HEK293 (cell line): Measurements from ENCODE around the gene RBM10.

Experiments
- CTCF ChIA-PET: fragments of 350-600 bp; formaldehyde crosslinking; extraction: SDS; loops from one replicate; lab custom pipeline; 2021; ENCODE audit warnings: antibody characterized with exemption; lab: Yijun Ruan, JAX
- POLR2A ChIA-PET: fragments of 300-600 bp; formaldehyde crosslinking; extraction: SDS; loops from one replicate; lab custom pipeline; 2020; ENCODE audit warnings: antibody characterized with exemption, inconsistent platforms; lab: Yijun Ruan, JAX
- H3K27ac ChIP-seq: fragments of 200-500 bp; sonication (Bioruptor generic); 2 replicates; pipeline ENCODE4 v1.5.1; 2014; ENCODE audit warnings: low read depth, low read length, control low read depth, inconsistent platforms; ENCODE audit errors: extremely low read depth
- H3K36me3 ChIP-seq, 2 experiments: fragments of 200-500 bp in 1 of 2; sonication (Bioruptor generic) in 1 of 2; 1 replicate in 1 of 2; 2 replicates in 1 of 2; pipeline ENCODE4 v1.5.1; 2014 to 2017; ENCODE audit warnings: inconsistent platforms in 2 of 2, low read length in 2 of 2; ENCODE audit not compliant: control insufficient read depth in 2 of 2, insufficient read depth in 1 of 2
- H3K4me1 ChIP-seq: fragments of 200-500 bp; sonication (Bioruptor generic); 2 replicates; pipeline ENCODE4 v1.5.1; 2014; ENCODE audit warnings: mild to moderate bottlenecking, low read length, inconsistent platforms; ENCODE audit not compliant: control insufficient read depth, insufficient read depth
- H3K4me3 ChIP-seq: 2 replicates; pipeline ENCODE4 v1.5.1; 2011; ENCODE audit warnings: low read depth, mild to moderate bottlenecking, control low read depth, low read length, moderate library complexity
- H3K9me3 ChIP-seq: fragments of 200-500 bp; sonication (Bioruptor generic); 2 replicates; pipeline ENCODE4 v1.5.1; 2014; ENCODE audit warnings: low read depth, low read length, inconsistent platforms; ENCODE audit not compliant: control insufficient read depth, insufficient read depth
- FEZF1 ChIP-seq: fragments of 450-650 bp; formaldehyde crosslinking; IDR thresholded peaks from 2 replicates; pipeline ENCODE4 v1.5.1; 2016; ENCODE audit warnings: missing biosample characterization, missing genetic modification characterization
- HOXA7 ChIP-seq: sonication (generic); formaldehyde crosslinking; IDR thresholded peaks from 2 replicates; pipeline ENCODE4 v1.8.1; 2022; ENCODE audit warnings: missing genetic modification reagents, borderline replicate concordance
- OSR2 ChIP-seq: fragments of 450-650 bp; formaldehyde crosslinking; IDR thresholded peaks from 2 replicates; pipeline ENCODE4 v1.5.1; 2016; ENCODE audit warnings: missing biosample characterization, missing genetic modification characterization
- REPIN1 ChIP-seq: fragments of 450-650 bp; formaldehyde crosslinking; IDR thresholded peaks from 2 replicates; pipeline ENCODE4 v1.5.1; 2017; ENCODE audit warnings: missing biosample characterization, missing genetic modification characterization, low read depth
- SALL2 ChIP-seq: fragments of 450-650 bp; formaldehyde crosslinking; IDR thresholded peaks from 2 replicates; pipeline ENCODE4 v1.5.0; 2017; ENCODE audit warnings: missing biosample characterization, mild to moderate bottlenecking, missing genetic modification characterization, borderline replicate concordance
- SP2 ChIP-seq: fragments of 450-650 bp; formaldehyde crosslinking; IDR thresholded peaks from 2 replicates; pipeline ENCODE4 v1.5.1; 2016; ENCODE audit warnings: missing biosample characterization, missing genetic modification characterization
- SP7 ChIP-seq: fragments of 450-650 bp; formaldehyde crosslinking; IDR thresholded peaks from 2 replicates; pipeline ENCODE4 v1.5.1; 2016; ENCODE audit warnings: missing biosample characterization, missing genetic modification characterization
- TRIM28 ChIP-seq: IDR thresholded peaks from 2 replicates; pipeline ENCODE4 v1.6.1; 2011; ENCODE audit warnings: low read length, control low read depth, borderline replicate concordance
- ZBTB21 ChIP-seq: fragments of 450-650 bp; formaldehyde crosslinking; IDR thresholded peaks from 2 replicates; pipeline ENCODE4 v1.5.1; 2017; ENCODE audit warnings: missing biosample characterization, missing genetic modification characterization
- ZBTB48 ChIP-seq: fragments of 450-650 bp; formaldehyde crosslinking; IDR thresholded peaks from 2 replicates; pipeline ENCODE4 v1.5.1; 2016; ENCODE audit warnings: missing biosample characterization, missing genetic modification characterization
- ZNF121 ChIP-seq: fragments of 450-650 bp; formaldehyde crosslinking; IDR thresholded peaks from 2 replicates; pipeline ENCODE4 v1.5.1; 2016; ENCODE audit warnings: missing biosample characterization, missing genetic modification characterization
- ZNF302 ChIP-seq: fragments of 450-650 bp; formaldehyde crosslinking; IDR thresholded peaks from 2 replicates; pipeline ENCODE4 v1.5.1; 2016; ENCODE audit warnings: missing biosample characterization, missing genetic modification characterization, low read depth
- ZNF530 ChIP-seq: fragments of 450-650 bp; formaldehyde crosslinking; IDR thresholded peaks from 2 replicates; pipeline ENCODE4 v1.5.1; 2016; ENCODE audit warnings: low read depth, missing biosample characterization, missing genetic modification characterization
- ZNF544 ChIP-seq: fragments of 450-650 bp; formaldehyde crosslinking; IDR thresholded peaks from 2 replicates; pipeline ENCODE4 v1.5.0; 2017; ENCODE audit warnings: missing biosample characterization, missing genetic modification characterization
- ZNF555 ChIP-seq: fragments of 450-650 bp; formaldehyde crosslinking; conservative IDR thresholded peaks from 2 replicates; pipeline ENCODE4 v1.5.1; 2017; ENCODE audit warnings: missing biosample characterization, mild to moderate bottlenecking, missing genetic modification characterization, inconsistent platforms
- ZNF571 ChIP-seq: fragments of 450-650 bp; formaldehyde crosslinking; IDR thresholded peaks from 2 replicates; pipeline ENCODE4 v1.5.0; 2017; ENCODE audit warnings: missing biosample characterization, missing genetic modification characterization
- ZNF677 ChIP-seq: fragments of 450-650 bp; IDR thresholded peaks from 2 replicates; pipeline ENCODE4 v1.5.0; 2018; ENCODE audit warnings: missing biosample characterization, mild to moderate bottlenecking, missing genetic modification characterization, moderate library complexity
- ZNF701 ChIP-seq: fragments of 450-650 bp; formaldehyde crosslinking; IDR thresholded peaks from 2 replicates; pipeline ENCODE4 v1.5.1; 2016; ENCODE audit warnings: missing biosample characterization, missing genetic modification characterization
- ZNF785 ChIP-seq: fragments of 450-650 bp; formaldehyde crosslinking; IDR thresholded peaks from 2 replicates; pipeline ENCODE4 v1.5.1; 2016; ENCODE audit warnings: missing biosample characterization, missing genetic modification characterization
- ZNF830 ChIP-seq: fragments of 450-650 bp; IDR thresholded peaks from 2 replicates; pipeline ENCODE4 v1.5.0; 2018; ENCODE audit warnings: missing biosample characterization, missing genetic modification characterization, low read depth, mild to moderate bottlenecking, moderate library complexity
- TF ChIP-seq, protein P1 (sequence below): fragments of 450-650 bp; formaldehyde crosslinking; IDR thresholded peaks from 2 replicates; pipeline ENCODE4 v1.5.1; 2016; ENCODE audit warnings: missing biosample characterization, missing genetic modification characterization, low read depth
- TF ChIP-seq, protein P2 (sequence below): fragments of 450-650 bp; formaldehyde crosslinking; IDR thresholded peaks from 2 replicates; pipeline ENCODE4 v1.5.1; 2016; ENCODE audit warnings: missing biosample characterization, missing genetic modification characterization
- TF ChIP-seq, protein P3 (sequence below): fragments of 450-650 bp; formaldehyde crosslinking; IDR thresholded peaks from 2 replicates; pipeline ENCODE4; 2016; ENCODE audit warnings: missing biosample characterization, missing genetic modification characterization
- TF ChIP-seq, protein P4 (sequence below): fragments of 450-650 bp; formaldehyde crosslinking; IDR thresholded peaks from 2 replicates; pipeline ENCODE4 v1.5.1; 2016; ENCODE audit warnings: missing biosample characterization, missing genetic modification characterization
- TF ChIP-seq, protein P5 (sequence below): fragments of 450-650 bp; formaldehyde crosslinking; IDR thresholded peaks from 2 replicates; pipeline ENCODE4 v1.5.1; 2016; ENCODE audit warnings: missing biosample characterization, missing genetic modification characterization

The RBM10 gene

DNA sequence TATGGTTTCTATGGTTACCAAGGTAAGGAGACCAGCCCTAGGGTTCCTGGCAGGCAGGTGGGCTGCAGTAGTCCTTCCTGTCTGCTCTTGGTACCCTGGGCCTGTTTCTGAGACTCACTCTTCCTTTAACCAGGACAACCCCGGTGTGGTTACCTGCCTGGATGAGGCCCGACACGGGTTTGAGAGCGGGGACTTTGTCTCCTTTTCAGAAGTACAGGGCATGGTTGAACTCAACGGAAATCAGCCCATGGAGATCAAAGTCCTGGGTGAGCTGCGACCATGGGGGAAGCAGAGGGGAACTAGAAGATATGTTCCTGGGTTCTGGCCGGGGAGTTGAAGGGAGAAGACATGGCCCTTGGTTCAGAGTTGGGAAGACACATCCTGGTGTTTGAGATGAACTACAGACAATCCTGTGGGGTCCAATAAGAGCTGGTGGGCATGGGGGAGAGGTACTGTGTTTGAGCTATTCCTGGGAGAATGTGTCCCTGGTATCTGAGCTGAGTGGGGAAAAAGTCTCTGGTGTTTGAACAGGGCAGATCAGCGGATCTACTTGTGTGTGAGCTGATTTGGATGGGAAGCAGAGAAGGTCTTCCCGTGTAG is 56.4 kb downstream of the RBM10 start:
- Histone ChIP-seq H3K27ac (no peak overlapping the region), H3K4me1 (no peaks in the 10 kb centered on the region), H3K4me3 (no peak overlapping the region), H3K36me3 (peaks cover 59 to 100% of the 10 kb centered on the region in 2 experiments), H3K9me3 (no peaks in the 10 kb centered on the region)
- ChIA-PET POLR2A (interaction anchor here (0.5 to 1.5 kb wide), 3 partner anchors 15 to 48 kb away, joined by 3 to 7 read pairs (median 4); no protein-coding TSS in a partner anchor), CTCF (interaction anchor here (0.8 to 1.5 kb wide), 2 partner anchors 111 to 183 kb away, joined by 3 to 4 read pairs; no protein-coding TSS in a partner anchor)
- TF ChIP-seq ZNF571 (tag by site-specific recombination) (no peak), ZNF701 (tag by site-specific recombination) (no peak), OSR2 (no peak), HOXA7 (CRISPR knock-in tag) (no peak), SP7 (tag by site-specific recombination) (no peak), ZNF530 (tag by site-specific recombination) (no peak), ZNF830 (tag by site-specific recombination) (no peak), FEZF1 (tag by site-specific recombination) (no peak), ZNF302 (tag by site-specific recombination) (no peak)
- TF ChIP-seq, protein P1, sequence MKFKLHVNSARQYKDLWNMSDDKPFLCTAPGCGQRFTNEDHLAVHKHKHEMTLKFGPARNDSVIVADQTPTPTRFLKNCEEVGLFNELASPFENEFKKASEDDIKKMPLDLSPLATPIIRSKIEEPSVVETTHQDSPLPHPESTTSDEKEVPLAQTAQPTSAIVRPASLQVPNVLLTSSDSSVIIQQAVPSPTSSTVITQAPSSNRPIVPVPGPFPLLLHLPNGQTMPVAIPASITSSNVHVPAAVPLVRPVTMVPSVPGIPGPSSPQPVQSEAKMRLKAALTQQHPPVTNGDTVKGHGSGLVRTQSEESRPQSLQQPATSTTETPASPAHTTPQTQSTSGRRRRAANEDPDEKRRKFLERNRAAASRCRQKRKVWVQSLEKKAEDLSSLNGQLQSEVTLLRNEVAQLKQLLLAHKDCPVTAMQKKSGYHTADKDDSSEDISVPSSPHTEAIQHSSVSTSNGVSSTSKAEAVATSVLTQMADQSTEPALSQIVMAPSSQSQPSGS (tag by site-specific recombination), result no peak

DNA sequence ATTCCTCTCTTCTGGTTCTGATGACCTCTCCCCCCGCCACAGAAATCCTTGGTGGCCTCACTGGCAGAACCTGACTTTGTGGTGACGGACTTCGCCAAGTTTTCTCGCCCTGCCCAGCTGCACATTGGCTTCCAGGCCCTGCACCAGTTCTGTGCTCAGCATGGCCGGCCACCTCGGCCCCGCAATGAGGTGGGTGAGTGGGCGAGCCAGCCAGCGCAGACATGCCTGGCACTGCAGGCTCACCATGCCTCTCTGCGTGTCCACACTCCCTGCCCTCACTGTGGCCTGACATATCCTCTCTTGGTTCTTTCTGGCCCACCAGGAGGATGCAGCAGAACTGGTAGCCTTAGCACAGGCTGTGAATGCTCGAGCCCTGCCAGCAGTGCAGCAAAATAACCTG is 57.3 kb downstream of the RBM10 start:
- ChIA-PET POLR2A (interaction anchor here (0.5 to 1.5 kb wide), 3 partner anchors 14 to 35 kb away, joined by 3 to 7 read pairs (median 6); no protein-coding TSS in a partner anchor), CTCF (interaction anchor here (0.8 kb wide), 1 partner anchor 111 kb away, joined by 3 read pairs; no protein-coding TSS in a partner anchor)
- no peak overlapping the region for H3K4me3 ChIP-seq
- H3K27ac ChIP-seq, result no peak overlapping the region
- no peaks in the 10 kb centered on the region for H3K4me1 ChIP-seq
- H3K36me3 ChIP-seq, result peaks cover 68 to 100% of the 10 kb centered on the region in 2 experiments
- no peaks in the 10 kb centered on the region for H3K9me3 ChIP-seq
- no peak for TF ChIP-seq TRIM28
- TF ChIP-seq, protein P2, sequence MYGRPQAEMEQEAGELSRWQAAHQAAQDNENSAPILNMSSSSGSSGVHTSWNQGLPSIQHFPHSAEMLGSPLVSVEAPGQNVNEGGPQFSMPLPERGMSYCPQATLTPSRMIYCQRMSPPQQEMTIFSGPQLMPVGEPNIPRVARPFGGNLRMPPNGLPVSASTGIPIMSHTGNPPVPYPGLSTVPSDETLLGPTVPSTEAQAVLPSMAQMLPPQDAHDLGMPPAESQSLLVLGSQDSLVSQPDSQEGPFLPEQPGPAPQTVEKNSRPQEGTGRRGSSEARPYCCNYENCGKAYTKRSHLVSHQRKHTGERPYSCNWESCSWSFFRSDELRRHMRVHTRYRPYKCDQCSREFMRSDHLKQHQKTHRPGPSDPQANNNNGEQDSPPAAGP (tag by site-specific recombination), result no peak
- no peak for TF ChIP-seq SALL2
- no peak for TF ChIP-seq FEZF1 (tag by site-specific recombination)
- no peak for TF ChIP-seq ZNF555 (tag by site-specific recombination)
- no peak for TF ChIP-seq ZBTB21 (tag by site-specific recombination)
- TF ChIP-seq ZNF544, result no peak
- no peak for TF ChIP-seq ZBTB48 (tag by site-specific recombination)
- no peak for TF ChIP-seq SP2 (tag by site-specific recombination)
- TF ChIP-seq REPIN1, result no peak
- TF ChIP-seq, protein P3, sequence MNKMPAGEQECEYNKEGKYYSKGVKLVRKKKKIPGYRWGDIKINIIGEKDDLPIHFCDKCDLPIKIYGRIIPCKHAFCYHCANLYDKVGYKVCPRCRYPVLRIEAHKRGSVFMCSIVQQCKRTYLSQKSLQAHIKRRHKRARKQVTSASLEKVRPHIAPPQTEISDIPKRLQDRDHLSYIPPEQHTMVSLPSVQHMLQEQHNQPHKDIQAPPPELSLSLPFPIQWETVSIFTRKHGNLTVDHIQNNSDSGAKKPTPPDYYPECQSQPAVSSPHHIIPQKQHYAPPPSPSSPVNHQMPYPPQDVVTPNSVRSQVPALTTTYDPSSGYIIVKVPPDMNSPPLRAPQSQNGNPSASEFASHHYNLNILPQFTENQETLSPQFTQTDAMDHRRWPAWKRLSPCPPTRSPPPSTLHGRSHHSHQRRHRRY (tag by site-specific recombination), result no peak
- TF ChIP-seq, protein P4, sequence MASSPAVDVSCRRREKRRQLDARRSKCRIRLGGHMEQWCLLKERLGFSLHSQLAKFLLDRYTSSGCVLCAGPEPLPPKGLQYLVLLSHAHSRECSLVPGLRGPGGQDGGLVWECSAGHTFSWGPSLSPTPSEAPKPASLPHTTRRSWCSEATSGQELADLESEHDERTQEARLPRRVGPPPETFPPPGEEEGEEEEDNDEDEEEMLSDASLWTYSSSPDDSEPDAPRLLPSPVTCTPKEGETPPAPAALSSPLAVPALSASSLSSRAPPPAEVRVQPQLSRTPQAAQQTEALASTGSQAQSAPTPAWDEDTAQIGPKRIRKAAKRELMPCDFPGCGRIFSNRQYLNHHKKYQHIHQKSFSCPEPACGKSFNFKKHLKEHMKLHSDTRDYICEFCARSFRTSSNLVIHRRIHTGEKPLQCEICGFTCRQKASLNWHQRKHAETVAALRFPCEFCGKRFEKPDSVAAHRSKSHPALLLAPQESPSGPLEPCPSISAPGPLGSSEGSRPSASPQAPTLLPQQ (tag by site-specific recombination), result no peak
- no peak for TF ChIP-seq ZNF785
- TF ChIP-seq ZNF677 (tag by site-specific recombination), result no peak
- TF ChIP-seq, protein P5, sequence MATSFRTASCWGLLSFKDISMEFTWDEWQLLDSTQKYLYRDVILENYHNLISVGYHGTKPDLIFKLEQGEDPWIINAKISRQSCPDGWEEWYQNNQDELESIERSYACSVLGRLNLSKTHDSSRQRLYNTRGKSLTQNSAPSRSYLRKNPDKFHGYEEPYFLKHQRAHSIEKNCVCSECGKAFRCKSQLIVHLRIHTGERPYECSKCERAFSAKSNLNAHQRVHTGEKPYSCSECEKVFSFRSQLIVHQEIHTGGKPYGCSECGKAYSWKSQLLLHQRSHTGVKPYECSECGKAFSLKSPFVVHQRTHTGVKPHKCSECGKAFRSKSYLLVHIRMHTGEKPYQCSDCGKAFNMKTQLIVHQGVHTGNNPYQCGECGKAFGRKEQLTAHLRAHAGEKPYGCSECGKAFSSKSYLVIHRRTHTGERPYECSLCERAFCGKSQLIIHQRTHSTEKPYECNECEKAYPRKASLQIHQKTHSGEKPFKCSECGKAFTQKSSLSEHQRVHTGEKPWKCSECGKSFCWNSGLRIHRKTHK (tag by site-specific recombination), result no peak
- no peak for TF ChIP-seq ZNF121 (tag by site-specific recombination)
